Body of pancreas (tissue), 4 donors: ENCODE data around the gene MVD.

Experiments used
- CTCF ChIP-seq, 7 experiments: fragments of 450-650 bp in 4 of 7; fragments of 200-600 bp in 3 of 7; sonication (generic) in 3 of 7; IDR thresholded peaks; one replicate each; pipeline ENCODE4 v1.5.1; 2016 to 2019; ENCODE audit warnings: antibody characterized with exemption in 7 of 7
- POLR2A ChIP-seq, 3 donors: fragments of 450-650 bp; IDR thresholded peaks; one replicate each; pipeline ENCODE4 v1.6.1; 2016; ENCODE audit warnings: antibody characterized with exemption in 3 of 3, mild to moderate bottlenecking in 2 of 3

GRCh38 chr16:88605186-88606147 is 57.4 kb downstream of the MVD start:
- TF ChIP-seq CTCF (IDR thresholded peaks at IDR 0.05) (no peak), POLR2A (IDR thresholded peaks at IDR 0.05) (no peak)
